ENCODE results near the gene SNF8.

Gene SNF8

DNA sequence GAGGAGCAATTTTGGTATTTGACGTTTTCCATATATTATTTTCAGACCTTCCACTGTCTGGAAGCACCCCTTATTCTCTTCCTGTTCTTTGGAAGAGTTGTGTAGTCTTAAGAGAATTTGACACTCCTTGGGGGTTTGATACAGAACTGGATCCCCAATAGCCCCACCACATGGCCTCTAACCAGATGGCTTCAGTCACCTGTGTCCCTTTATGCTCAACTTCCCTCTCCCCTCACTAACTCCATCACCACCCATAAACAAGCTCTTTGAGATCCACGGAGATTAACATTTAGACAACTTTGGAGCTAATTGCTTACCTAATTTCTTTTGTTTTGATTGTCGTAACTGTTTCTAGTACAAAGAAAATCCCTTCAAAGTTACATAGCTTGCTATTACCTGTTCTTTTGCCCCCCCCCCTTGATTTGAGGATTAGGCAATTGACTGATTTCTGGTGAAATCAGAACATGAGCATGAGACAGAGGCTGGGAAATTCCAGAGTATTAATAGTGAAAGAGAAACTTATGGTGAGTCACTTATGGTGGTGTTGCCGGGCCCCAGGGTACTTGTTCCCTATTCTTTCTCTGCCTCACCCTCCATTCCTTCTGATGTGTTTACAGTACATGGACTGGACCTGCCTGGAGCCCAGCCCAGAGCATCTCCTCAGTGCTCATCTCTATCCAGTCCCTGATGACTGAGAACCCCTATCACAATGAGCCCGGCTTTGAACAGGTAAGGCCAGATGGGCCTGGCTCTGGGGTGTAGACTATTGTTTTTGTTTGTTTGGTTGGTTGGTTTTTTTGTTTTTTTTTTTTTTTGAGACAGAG, 29.0 kb downstream of the SNF8 start:
- peak; percentile 76 for DNase-seq (ENCODE audit: low spot score)
- Mint-ChIP-seq H3K4me1 (ENCODE audit: low read depth) (peaks cover 39% of the 10 kb centered on the region), H3K36me3 (ENCODE audit: low read depth) (peaks cover 57% of the 10 kb centered on the region), H3K27me3 (ENCODE audit: low read depth) (no peaks in the 10 kb centered on the region), H3K9me3 (no peaks in the 10 kb centered on the region), H3K4me3 (peak overlapping the region; percentile 62), H3K27ac (peak overlapping the region; percentile 94)

DNA sequence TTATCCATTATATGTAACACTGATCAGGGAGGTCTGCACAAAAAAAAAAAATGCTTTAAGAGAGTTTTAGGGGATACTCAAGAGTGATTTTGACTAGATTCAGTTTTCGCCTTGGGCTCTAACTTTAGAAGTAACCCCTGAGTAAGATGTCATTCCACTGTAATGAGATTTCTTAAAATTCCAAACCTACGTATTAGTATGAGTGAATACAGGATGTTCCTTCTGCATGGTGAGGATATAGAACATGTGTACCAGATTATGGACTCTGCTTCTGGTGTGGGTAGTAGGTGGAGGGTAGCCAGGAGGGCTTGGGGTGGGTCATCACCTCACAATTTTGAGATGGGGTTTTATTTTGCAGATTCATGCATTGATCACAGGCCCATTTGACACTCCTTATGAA, 32.2 kb downstream of the SNF8 start:
- Mint-ChIP-seq H3K36me3 (ENCODE audit: low read depth) (peaks cover 58% of the 10 kb centered on the region), H3K4me3 (no peak overlapping the region), H3K4me1 (ENCODE audit: low read depth) (peaks cover 60% of the 10 kb centered on the region)

GRCh38 chr17:48910370-48910769, 34.3 kb downstream of the SNF8 start:
- Mint-ChIP-seq H3K9me3 (no peaks in the 10 kb centered on the region), H3K4me1 (ENCODE audit: low read depth) (peaks cover 54% of the 10 kb centered on the region), H3K36me3 (ENCODE audit: low read depth) (peaks cover 46% of the 10 kb centered on the region), H3K27me3 (ENCODE audit: low read depth) (no peaks in the 10 kb centered on the region), H3K4me3 (peak overlapping the region; percentile 99), H3K27ac (peak overlapping the region; percentile 21)
- no peak for DNase-seq (ENCODE audit: low spot score)

More for the DNA sequence above, 32.2 kb downstream of the SNF8 start:
- no peaks in the 10 kb centered on the region for H3K9me3 Mint-ChIP-seq
- H3K27me3 Mint-ChIP-seq (ENCODE audit: low read depth) = no peaks in the 10 kb centered on the region
- H3K27ac Mint-ChIP-seq = peak overlapping the region; percentile 11
- no peak for DNase-seq (ENCODE audit: low spot score)

DNA sequence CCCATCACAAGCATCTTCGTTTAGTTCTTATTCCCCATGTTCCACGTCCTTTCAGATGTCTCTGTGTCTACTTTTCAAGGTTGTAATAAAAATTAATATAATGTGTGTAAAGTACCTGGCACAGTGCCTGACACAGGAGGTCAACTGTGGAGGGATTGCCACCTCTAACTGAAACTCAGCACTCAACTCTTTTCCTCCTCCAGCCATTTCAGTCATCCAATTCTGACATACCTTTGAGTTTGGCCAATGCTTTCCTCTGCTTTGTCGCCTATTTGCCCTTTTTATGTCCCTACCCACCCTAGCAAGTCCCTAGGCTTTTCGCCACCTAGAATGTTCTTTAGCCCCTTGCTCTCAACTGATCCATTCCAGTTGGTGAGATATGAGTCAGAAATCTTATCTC, 34.9 kb downstream of the SNF8 start:
- Mint-ChIP-seq H3K27ac (peak overlapping the region; percentile 97), H3K9me3 (no peaks in the 10 kb centered on the region), H3K4me3 (peak overlapping the region; percentile 99), H3K36me3 (ENCODE audit: low read depth) (peaks cover 46% of the 10 kb centered on the region), H3K27me3 (ENCODE audit: low read depth) (no peaks in the 10 kb centered on the region), H3K4me1 (ENCODE audit: low read depth) (peaks cover 50% of the 10 kb centered on the region)
- DNase-seq (ENCODE audit: low spot score) = no peak

- H3K4me3 Mint-ChIP-seq = peak overlapping the region; percentile 99
- H3K27ac Mint-ChIP-seq = peak overlapping the region; percentile 97
- DNase-seq (ENCODE audit: low spot score) = peak; percentile 70
- H3K4me1 Mint-ChIP-seq (ENCODE audit: low read depth) = peaks cover 43% of the 10 kb centered on the region
- no peaks in the 10 kb centered on the region for H3K27me3 Mint-ChIP-seq (ENCODE audit: low read depth)
- H3K36me3 Mint-ChIP-seq (ENCODE audit: low read depth) = peaks cover 38% of the 10 kb centered on the region
- H3K9me3 Mint-ChIP-seq = no peaks in the 10 kb centered on the region
Observed at GRCh38 chr17:48908853-48909394, 35.7 kb downstream of the SNF8 start.

DNA sequence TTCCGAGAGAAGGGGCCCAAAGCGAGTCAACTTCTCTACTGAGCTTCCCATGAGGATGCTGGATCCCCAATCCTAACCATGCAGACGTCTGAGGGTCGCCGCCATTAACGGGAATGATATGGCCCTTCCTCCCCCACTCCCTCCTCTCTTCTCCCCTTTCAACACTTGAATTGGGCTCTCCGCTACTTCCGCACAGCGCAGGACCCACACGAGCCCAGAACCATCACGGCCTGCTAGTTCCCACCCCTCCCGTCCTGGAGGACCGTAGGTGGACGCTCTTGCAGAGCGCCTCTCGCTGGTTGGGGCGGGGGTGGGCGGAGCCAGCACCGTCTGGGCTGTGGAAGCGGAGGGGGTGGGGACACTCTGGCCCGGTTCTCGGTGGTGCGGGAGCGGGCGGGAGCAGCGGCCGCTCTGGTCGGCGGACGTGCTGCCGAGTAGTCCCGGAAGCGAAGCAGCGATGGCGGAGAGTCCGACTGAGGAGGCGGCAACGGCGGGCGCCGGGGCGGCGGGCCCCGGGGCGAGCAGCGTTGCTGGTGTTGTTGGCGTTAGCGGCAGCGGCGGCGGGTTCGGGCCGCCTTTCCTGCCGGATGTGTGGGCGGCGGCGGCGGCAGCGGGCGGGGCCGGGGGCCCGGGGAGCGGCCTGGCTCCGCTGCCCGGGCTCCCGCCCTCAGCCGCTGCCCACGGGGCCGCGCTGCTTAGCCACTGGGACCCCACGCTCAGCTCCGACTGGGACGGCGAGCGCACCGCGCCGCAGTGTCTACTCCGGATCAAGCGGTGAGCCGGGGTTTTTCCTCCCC, 36.4 kb downstream of the SNF8 start, which contains the start of gene UBE2Z:
UBE2Z (plus strand) TSS at position 361 of the 797 bp plus-strand sequence; CDS start at position 458, 97 bp downstream.
- DNase-seq (ENCODE audit: low spot score) = peak; percentile 85
- H3K9me3 Mint-ChIP-seq = no peaks in the 10 kb centered on the region
- H3K27ac Mint-ChIP-seq = peak within 1 kb of the TSS; percentile 97
- H3K4me3 Mint-ChIP-seq = peak within 1 kb of the TSS; percentile 99
- peaks cover 33% of the 10 kb centered on the region for H3K36me3 Mint-ChIP-seq (ENCODE audit: low read depth)
- no peaks in the 10 kb centered on the region for H3K27me3 Mint-ChIP-seq (ENCODE audit: low read depth)
- peaks cover 39% of the 10 kb centered on the region for H3K4me1 Mint-ChIP-seq (ENCODE audit: low read depth)

- H3K36me3 Mint-ChIP-seq (ENCODE audit: low read depth) = peaks cover 29% of the 10 kb centered on the region
- DNase-seq (ENCODE audit: low spot score) = no peak
- H3K4me1 Mint-ChIP-seq (ENCODE audit: low read depth) = peaks cover 37% of the 10 kb centered on the region
- H3K27me3 Mint-ChIP-seq (ENCODE audit: low read depth) = no peaks in the 10 kb centered on the region
- H3K9me3 Mint-ChIP-seq = no peaks in the 10 kb centered on the region
- H3K4me3 Mint-ChIP-seq = peak overlapping the region; percentile 94
- H3K27ac Mint-ChIP-seq = peak overlapping the region; percentile 97
Observed at GRCh38 chr17:48907713-48908046, 37.0 kb downstream of the SNF8 start.

DNA sequence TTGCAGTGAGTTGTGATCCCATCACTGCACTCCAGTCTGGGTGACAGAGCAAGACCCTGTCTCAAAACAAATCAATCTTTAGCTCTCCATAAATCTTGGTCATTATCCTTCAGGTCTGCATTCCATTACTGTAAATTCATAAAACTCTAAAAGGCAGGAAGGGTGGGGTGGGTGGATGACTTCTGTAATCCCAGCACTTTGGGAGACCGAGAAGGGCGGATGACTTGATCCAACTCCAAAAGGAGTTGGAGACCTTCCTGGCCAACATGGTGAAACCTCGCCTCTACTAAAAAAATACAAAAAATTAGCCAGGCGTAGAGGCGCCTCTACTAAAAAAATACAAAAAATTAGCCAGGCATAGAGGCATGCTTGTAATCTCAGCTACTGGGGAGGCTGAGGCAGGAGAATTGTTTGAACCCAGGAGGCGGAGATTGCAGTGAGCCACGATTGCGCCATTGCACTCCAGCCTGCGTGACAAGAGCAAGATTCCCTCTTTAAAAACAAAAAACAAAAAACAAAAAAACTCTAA, 38.6 kb downstream of the SNF8 start:
- Mint-ChIP-seq H3K36me3 (ENCODE audit: low read depth) (peaks cover 15% of the 10 kb centered on the region), H3K9me3 (no peaks in the 10 kb centered on the region), H3K4me1 (ENCODE audit: low read depth) (peaks cover 24% of the 10 kb centered on the region), H3K27ac (no peak overlapping the region), H3K4me3 (no peak overlapping the region), H3K27me3 (ENCODE audit: low read depth) (no peaks in the 10 kb centered on the region)
- DNase-seq (ENCODE audit: low spot score) = no peak

- no peak overlapping the region for H3K27ac Mint-ChIP-seq
- H3K4me3 Mint-ChIP-seq = no peak overlapping the region
- H3K36me3 Mint-ChIP-seq (ENCODE audit: low read depth) = peaks cover 2% of the 10 kb centered on the region
- no peaks in the 10 kb centered on the region for H3K9me3 Mint-ChIP-seq
- H3K4me1 Mint-ChIP-seq (ENCODE audit: low read depth) = peaks cover 9% of the 10 kb centered on the region
- DNase-seq (ENCODE audit: low spot score) = no peak
- H3K27me3 Mint-ChIP-seq (ENCODE audit: low read depth) = no peaks in the 10 kb centered on the region
Observed at GRCh38 chr17:48904428-48904827, 40.2 kb downstream of the SNF8 start.

GRCh38 chr17:48903401-48903800, 41.2 kb downstream of the SNF8 start:
- H3K27me3 Mint-ChIP-seq (ENCODE audit: low read depth) = no peaks in the 10 kb centered on the region
- DNase-seq (ENCODE audit: low spot score) = no peak
- H3K27ac Mint-ChIP-seq = no peak overlapping the region
- H3K4me1 Mint-ChIP-seq (ENCODE audit: low read depth) = peaks cover 6% of the 10 kb centered on the region
- no peak overlapping the region for H3K4me3 Mint-ChIP-seq
- no peaks in the 10 kb centered on the region for H3K9me3 Mint-ChIP-seq
- no peaks in the 10 kb centered on the region for H3K36me3 Mint-ChIP-seq (ENCODE audit: low read depth)

GRCh38 chr17:48901241-48901640, 43.4 kb downstream of the SNF8 start:
- H3K9me3 Mint-ChIP-seq = no peaks in the 10 kb centered on the region
- no peak for DNase-seq (ENCODE audit: low spot score)
- H3K27ac Mint-ChIP-seq = no peak overlapping the region
- no peak overlapping the region for H3K4me3 Mint-ChIP-seq
- peaks cover 2% of the 10 kb centered on the region for H3K4me1 Mint-ChIP-seq (ENCODE audit: low read depth)
- peaks cover 4% of the 10 kb centered on the region for H3K36me3 Mint-ChIP-seq (ENCODE audit: low read depth)
- H3K27me3 Mint-ChIP-seq (ENCODE audit: low read depth) = no peaks in the 10 kb centered on the region

DNA sequence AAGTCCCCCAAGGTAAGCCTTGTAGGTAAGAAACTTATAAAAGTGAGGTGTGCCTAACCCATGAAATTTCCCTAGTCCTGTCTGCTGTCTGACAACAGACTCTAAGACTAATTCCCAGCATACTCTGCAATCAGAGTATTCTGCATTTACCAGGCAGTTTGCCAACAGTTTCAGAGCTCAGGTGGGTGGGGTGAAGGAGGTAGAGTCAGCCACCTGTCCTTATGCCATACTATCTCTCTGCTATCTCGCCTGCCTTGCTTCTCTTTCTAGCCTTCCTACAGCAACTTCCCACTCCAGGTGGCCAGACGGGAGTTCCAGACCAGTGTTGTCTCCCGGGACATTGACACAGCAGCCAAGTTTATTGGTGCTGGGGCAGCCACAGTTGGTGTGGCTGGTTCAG, 49.8 kb downstream of the SNF8 start:
- no peak overlapping the region for H3K27ac Mint-ChIP-seq
- H3K36me3 Mint-ChIP-seq (ENCODE audit: low read depth) = peaks cover 19% of the 10 kb centered on the region
- no peaks in the 10 kb centered on the region for H3K27me3 Mint-ChIP-seq (ENCODE audit: low read depth)
- no peak for DNase-seq (ENCODE audit: low spot score)
- H3K4me3 Mint-ChIP-seq = no peak overlapping the region
- peaks cover 16% of the 10 kb centered on the region for H3K4me1 Mint-ChIP-seq (ENCODE audit: low read depth)
- H3K9me3 Mint-ChIP-seq = no peaks in the 10 kb centered on the region

DNA sequence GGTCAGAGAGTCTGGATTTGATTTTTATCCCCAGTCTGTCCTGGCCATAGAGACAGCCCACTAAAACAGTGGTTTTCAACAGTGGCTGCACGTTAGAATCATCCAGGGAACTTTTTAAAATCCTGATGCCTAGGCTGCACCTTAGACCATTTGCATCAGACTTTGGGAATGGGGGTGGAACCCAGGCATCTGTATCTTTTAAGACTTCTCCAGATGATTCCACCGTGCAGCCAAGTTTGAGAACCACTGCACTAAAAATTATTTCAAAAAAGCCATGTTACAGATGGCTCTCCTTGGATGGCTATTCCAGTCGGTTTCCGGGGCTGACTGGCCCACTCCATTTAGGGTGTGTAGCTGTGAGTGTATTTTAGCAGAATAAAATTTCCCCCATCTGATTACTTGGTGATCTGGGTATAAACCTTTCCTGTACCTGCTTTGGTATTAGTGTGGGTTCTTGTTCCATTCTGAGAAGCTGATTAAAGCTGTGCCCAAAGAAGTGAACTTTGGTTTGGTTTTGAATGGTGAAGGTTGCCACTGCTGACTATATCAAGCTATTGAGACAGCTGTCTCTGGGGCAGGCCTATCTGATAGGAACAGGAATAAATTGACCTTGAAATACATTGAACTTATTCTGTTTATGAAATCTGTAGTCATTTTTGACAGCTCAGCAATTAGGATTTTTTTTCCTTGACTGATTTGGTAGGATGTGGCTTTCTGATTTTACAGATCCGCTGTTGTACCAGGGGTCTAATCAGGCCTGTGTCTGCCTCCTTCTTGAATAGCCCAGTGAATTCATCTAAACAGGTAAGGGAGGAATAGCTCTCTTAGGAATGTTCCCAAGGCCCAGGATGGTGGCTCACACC, 50.8 kb downstream of the SNF8 start:
- H3K27me3 Mint-ChIP-seq (ENCODE audit: low read depth) = no peaks in the 10 kb centered on the region
- H3K4me3 Mint-ChIP-seq = peak overlapping the region; percentile 98
- no peaks in the 10 kb centered on the region for H3K9me3 Mint-ChIP-seq
- peaks cover 16% of the 10 kb centered on the region for H3K4me1 Mint-ChIP-seq (ENCODE audit: low read depth)
- peaks cover 19% of the 10 kb centered on the region for H3K36me3 Mint-ChIP-seq (ENCODE audit: low read depth)
- DNase-seq (ENCODE audit: low spot score) = no peak
- H3K27ac Mint-ChIP-seq = no peak overlapping the region
